ENCODE results near the gene TMEM91.

- no peak for TF ChIP-seq CTCF (optimal IDR thresholded peaks at IDR 0.05 in 1 of 3, IDR thresholded peaks at IDR 0.05 in 1 of 3, conservative IDR thresholded peaks at IDR 0.05 in 1 of 3; ENCODE audit: extremely low read depth in 1 of 3, insufficient read depth in 2 of 3, low read length in 3 of 3)
- TF ChIP-seq EZH2 (IDR thresholded peaks at IDR 0.05; ENCODE audit: low read length) = no peak
Measured at GRCh38 chr19:41411968-41412265, 35.6 kb downstream of the TMEM91 start.

Data from keratinocyte (primary cell).